Panc1 (cell line): ENCODE data around the gene FNTB. TPM values are rescaled to one million over a fixed set of nuclear protein-coding genes. Genes with fewer than 3 reads are reported as not detected.

Source experiments
- ATAC-seq: fragments of 200-7000 bp; cut with Tn5 transposase; 2 replicates; pipeline ENCODE4 v1.9.1; 2020; ENCODE audit warnings: mild to moderate bottlenecking, moderate library complexity
- BruUV-seq: library from RNA; stranded (reverse); fragments of 400-500 nt; replicated peaks from 2 replicates; lab custom pipeline; 2021; lab: Mats Ljungman, UMichigan
- CTCF ChIA-PET: fragments of 300-600 bp; sonication (Branson Sonifier 250); formaldehyde crosslinking; loops from one replicate; lab custom pipeline; 2022; ENCODE audit warnings: antibody characterized with exemption; lab: Charles Lee
- POLR2A ChIA-PET: fragments of 300-600 bp; sonication (Branson Sonifier 250); formaldehyde crosslinking; loops from one replicate; lab custom pipeline; 2022; ENCODE audit warnings: antibody characterized with exemption; lab: Charles Lee
- DNase-seq: peaks from one replicate; pipeline ENCODE4 v3.0.0-alpha.2; 2010; ENCODE audit warnings: low read depth, low spot score
- H3K27ac ChIP-seq: 2 replicates; pipeline ENCODE4 v1.5.1; 2011; ENCODE audit warnings: mild to moderate bottlenecking, low read length, inconsistent platforms
- H3K27me3 ChIP-seq: fragments of 200-500 bp; sonication (Bioruptor generic); 2 replicates; pipeline ENCODE4 v1.6.0; 2014; ENCODE audit warnings: low read length, inconsistent platforms; ENCODE audit not compliant: control insufficient read depth, insufficient read depth
- H3K36me3 ChIP-seq: fragments of 200-500 bp; sonication (Bioruptor generic); 2 replicates; pipeline ENCODE4 v1.5.1; 2014; ENCODE audit warnings: inconsistent platforms, mild to moderate bottlenecking, low read length, moderate library complexity; ENCODE audit not compliant: control insufficient read depth, insufficient read depth
- H3K4me1 ChIP-seq: 2 replicates; pipeline ENCODE4 v1.5.1; 2011; ENCODE audit warnings: inconsistent platforms, mild to moderate bottlenecking, low read length, moderate library complexity; ENCODE audit not compliant: control insufficient read depth, insufficient read depth
- H3K4me3 ChIP-seq, 2 experiments: 2 replicates each; pipeline ENCODE4 v1.5.1; 2011 to 2012; ENCODE audit warnings: low read depth in 2 of 2, low read length in 2 of 2, mild to moderate bottlenecking in 2 of 2, inconsistent platforms in 1 of 2, moderate library complexity in 1 of 2
- H3K9me3 ChIP-seq: fragments of 200-500 bp; sonication (Bioruptor generic); 2 replicates; pipeline ENCODE4 v1.5.1; 2014; ENCODE audit warnings: low read depth, mild to moderate bottlenecking, inconsistent platforms, low read length, moderate library complexity; ENCODE audit not compliant: control insufficient read depth, insufficient read depth
- POLR2AphosphoS5 ChIP-seq: IDR thresholded peaks from 2 replicates; pipeline ENCODE4 v1.6.1; 2012; ENCODE audit warnings: mild to moderate bottlenecking, low read depth, low read length, moderate library complexity
- SIN3A ChIP-seq: IDR thresholded peaks from 2 replicates; pipeline ENCODE4 v1.6.1; 2012; ENCODE audit warnings: low read depth, mild to moderate bottlenecking, low read length, moderate library complexity, borderline replicate concordance; ENCODE audit not compliant: insufficient read depth
- TCF7L2 ChIP-seq: IDR thresholded peaks from 2 replicates; pipeline ENCODE4 v1.6.1; 2011; ENCODE audit warnings: mild to moderate bottlenecking, low read depth, low read length, inconsistent platforms
- in situ Hi-C: cut with HindIII; loops from 2 replicates; pipeline ENCODE4 v1.10.0; 2016; ENCODE audit warnings: low sequenced_read_pairs, low pct_unique_long_range_greater_than_20kb
- intact Hi-C: fragments of 100-400 bp; cut with micrococcal nuclease; formaldehyde crosslinking; loops from one replicate; pipeline ENCODE4 v1.10.0; 2022; ENCODE audit not compliant: unreplicated experiment
- total RNA-seq: library from RNA; stranded (reverse); gene quantifications from one replicate; pipeline ENCODE4 v1.2.1, GENCODE V29; 2021; ENCODE audit not compliant: unreplicated experiment
- TF ChIP-seq, protein P1 (sequence below), 2 experiments: IDR thresholded peaks; 2 replicates each; pipeline ENCODE4 v1.6.1; 2011 to 2012; ENCODE audit warnings: low read depth in 2 of 2, control low read depth in 1 of 2, low read length in 1 of 2, mild to moderate bottlenecking in 1 of 2, moderate library complexity in 1 of 2; ENCODE audit not compliant: insufficient read depth in 1 of 2
- TF ChIP-seq, protein P2 (sequence below): fragments of 450-650 bp; IDR thresholded peaks from 2 replicates; pipeline ENCODE4 v1.5.1; 2017; ENCODE audit warnings: mild to moderate bottlenecking

The FNTB gene
- total RNA-seq, 1 experiment from 2014 or later = 13.3 TPM

DNA sequence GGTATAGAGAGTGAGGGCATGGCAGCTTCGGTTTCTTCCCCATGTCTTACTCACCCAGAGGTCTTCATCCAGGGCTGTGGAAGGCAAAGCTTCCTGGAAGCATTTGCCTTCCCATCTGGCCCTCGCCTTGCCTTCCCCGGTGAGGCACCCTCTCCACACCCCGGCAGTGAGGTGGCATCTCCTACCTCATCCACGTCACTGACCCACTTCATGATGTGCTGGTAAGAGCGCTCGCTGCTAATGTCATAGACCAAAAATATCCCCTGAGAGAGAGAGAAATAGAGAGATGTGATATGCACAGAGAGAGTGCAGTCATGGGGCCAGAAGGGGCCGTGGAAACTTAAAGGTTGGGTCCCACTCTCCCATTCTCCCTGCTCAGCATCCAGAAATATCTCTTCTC, 35.8 kb upstream of the FNTB start:
- DNase-seq (no peak), ATAC-seq (no peak)
- ChIA-PET CTCF (no interaction called here), POLR2A (no interaction called here)
- H3K27ac ChIP-seq = no peak overlapping the region
- in situ Hi-C loops (no loop called here), intact Hi-C loops (no loop called here)
- H3K36me3 ChIP-seq = no peaks in the 10 kb centered on the region
- TF ChIP-seq, protein P1, sequence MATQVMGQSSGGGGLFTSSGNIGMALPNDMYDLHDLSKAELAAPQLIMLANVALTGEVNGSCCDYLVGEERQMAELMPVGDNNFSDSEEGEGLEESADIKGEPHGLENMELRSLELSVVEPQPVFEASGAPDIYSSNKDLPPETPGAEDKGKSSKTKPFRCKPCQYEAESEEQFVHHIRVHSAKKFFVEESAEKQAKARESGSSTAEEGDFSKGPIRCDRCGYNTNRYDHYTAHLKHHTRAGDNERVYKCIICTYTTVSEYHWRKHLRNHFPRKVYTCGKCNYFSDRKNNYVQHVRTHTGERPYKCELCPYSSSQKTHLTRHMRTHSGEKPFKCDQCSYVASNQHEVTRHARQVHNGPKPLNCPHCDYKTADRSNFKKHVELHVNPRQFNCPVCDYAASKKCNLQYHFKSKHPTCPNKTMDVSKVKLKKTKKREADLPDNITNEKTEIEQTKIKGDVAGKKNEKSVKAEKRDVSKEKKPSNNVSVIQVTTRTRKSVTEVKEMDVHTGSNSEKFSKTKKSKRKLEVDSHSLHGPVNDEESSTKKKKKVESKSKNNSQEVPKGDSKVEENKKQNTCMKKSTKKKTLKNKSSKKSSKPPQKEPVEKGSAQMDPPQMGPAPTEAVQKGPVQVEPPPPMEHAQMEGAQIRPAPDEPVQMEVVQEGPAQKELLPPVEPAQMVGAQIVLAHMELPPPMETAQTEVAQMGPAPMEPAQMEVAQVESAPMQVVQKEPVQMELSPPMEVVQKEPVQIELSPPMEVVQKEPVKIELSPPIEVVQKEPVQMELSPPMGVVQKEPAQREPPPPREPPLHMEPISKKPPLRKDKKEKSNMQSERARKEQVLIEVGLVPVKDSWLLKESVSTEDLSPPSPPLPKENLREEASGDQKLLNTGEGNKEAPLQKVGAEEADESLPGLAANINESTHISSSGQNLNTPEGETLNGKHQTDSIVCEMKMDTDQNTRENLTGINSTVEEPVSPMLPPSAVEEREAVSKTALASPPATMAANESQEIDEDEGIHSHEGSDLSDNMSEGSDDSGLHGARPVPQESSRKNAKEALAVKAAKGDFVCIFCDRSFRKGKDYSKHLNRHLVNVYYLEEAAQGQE (IDR thresholded peaks at IDR 0.05; ENCODE audit: insufficient read depth in 1 of 2, low read depth in 2 of 2, low read length in 1 of 2) = no peak
- TF ChIP-seq TCF7L2 = no peak
- no peak for TF ChIP-seq POLR2AphosphoS5
- no peak for TF ChIP-seq SIN3A
- TF ChIP-seq, protein P2, sequence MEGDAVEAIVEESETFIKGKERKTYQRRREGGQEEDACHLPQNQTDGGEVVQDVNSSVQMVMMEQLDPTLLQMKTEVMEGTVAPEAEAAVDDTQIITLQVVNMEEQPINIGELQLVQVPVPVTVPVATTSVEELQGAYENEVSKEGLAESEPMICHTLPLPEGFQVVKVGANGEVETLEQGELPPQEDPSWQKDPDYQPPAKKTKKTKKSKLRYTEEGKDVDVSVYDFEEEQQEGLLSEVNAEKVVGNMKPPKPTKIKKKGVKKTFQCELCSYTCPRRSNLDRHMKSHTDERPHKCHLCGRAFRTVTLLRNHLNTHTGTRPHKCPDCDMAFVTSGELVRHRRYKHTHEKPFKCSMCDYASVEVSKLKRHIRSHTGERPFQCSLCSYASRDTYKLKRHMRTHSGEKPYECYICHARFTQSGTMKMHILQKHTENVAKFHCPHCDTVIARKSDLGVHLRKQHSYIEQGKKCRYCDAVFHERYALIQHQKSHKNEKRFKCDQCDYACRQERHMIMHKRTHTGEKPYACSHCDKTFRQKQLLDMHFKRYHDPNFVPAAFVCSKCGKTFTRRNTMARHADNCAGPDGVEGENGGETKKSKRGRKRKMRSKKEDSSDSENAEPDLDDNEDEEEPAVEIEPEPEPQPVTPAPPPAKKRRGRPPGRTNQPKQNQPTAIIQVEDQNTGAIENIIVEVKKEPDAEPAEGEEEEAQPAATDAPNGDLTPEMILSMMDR = no peak
- H3K4me3 ChIP-seq = no peak overlapping the region
- no peaks in the 10 kb centered on the region for H3K9me3 ChIP-seq
- BruUV-seq = no TSS peak
- no peaks in the 10 kb centered on the region for H3K4me1 ChIP-seq
- no peaks in the 10 kb centered on the region for H3K27me3 ChIP-seq

DNA sequence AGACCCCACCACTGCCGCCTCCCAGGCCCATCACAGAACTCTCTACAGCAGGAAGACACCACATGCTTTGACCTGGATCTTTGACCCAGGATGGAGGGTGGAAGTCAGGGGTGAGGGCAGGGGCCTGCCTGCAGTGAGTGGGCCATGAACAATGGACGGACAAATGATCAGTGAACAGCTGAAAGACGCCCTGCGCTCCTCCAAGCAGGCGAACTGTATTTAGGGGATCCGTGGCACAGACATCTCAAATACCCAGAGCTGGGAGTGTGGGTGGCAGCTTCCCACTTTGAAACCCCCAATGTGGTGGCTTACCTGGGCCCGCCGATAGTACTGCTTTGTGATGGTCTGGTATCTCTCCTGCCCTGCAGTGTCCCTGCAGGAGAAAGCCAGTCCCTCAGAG, 35.4 kb upstream of the FNTB start:
- intact Hi-C loops = no loop called here
- TF ChIP-seq, protein P1 (IDR thresholded peaks at IDR 0.05; ENCODE audit: insufficient read depth in 1 of 2, low read depth in 2 of 2, low read length in 1 of 2) = no peak
- TF ChIP-seq, protein P2 = no peak
- no peak for TF ChIP-seq TCF7L2
- no peak for TF ChIP-seq POLR2AphosphoS5
- no peak for TF ChIP-seq SIN3A
- H3K36me3 ChIP-seq = no peaks in the 10 kb centered on the region
- no peaks in the 10 kb centered on the region for H3K9me3 ChIP-seq
- ChIA-PET CTCF (no interaction called here), POLR2A (no interaction called here)
- H3K4me1 ChIP-seq = no peaks in the 10 kb centered on the region
- no peak for DNase-seq
- no peaks in the 10 kb centered on the region for H3K27me3 ChIP-seq
- no peak overlapping the region for H3K27ac ChIP-seq
- no peak for ATAC-seq
- H3K4me3 ChIP-seq = no peak overlapping the region
- in situ Hi-C loops = no loop called here
- BruUV-seq = no TSS peak
